Activated T-cell treated with anti-CD3 and anti-CD28 coated beads, Interleukin-2, amount 50 U/mL, for 72 hours (primary cell): Measurements from ENCODE around the gene ATRNL1. TPM values are rescaled to one million over a fixed set of nuclear protein-coding genes. Genes with fewer than 3 reads are reported as not detected.

Experiments
- ATAC-seq, 2 donors: fragments of 150-1000 bp; cut with Tn5 transposase; replicated peaks in 1 of 2; 2 replicates each; pipeline ENCODE4 v1.10.0; 2021; ENCODE audit warnings: moderate library complexity in 2 of 2, mild to moderate bottlenecking in 1 of 2
- DNase-seq, 2 donors: peaks; one replicate each; pipeline ENCODE4 v3.0.0; 2021 to 2022; ENCODE audit warnings: mixed read lengths in 1 of 2
- H3K27ac Mint-ChIP-seq: one replicate; pipeline ENCODE4 v1.8.0; 2022; ENCODE audit warnings: mild to moderate bottlenecking, moderate library complexity, mixed read lengths
- H3K27me3 Mint-ChIP-seq: one replicate; pipeline ENCODE4 v1.8.0; 2022; ENCODE audit warnings: low read depth, mixed read lengths
- H3K36me3 Mint-ChIP-seq, 2 donors: one replicate each; pipeline ENCODE4 v1.8.0; 2022; ENCODE audit warnings: mixed read lengths in 2 of 2, mild to moderate bottlenecking in 1 of 2; ENCODE audit not compliant: insufficient read depth in 2 of 2
- H3K4me1 Mint-ChIP-seq: one replicate; pipeline ENCODE4 v1.8.0; 2022; ENCODE audit warnings: low read depth, mixed read lengths
- H3K4me3 Mint-ChIP-seq, 2 donors: one replicate each; pipeline ENCODE4 v1.8.0; 2022; ENCODE audit warnings: mild to moderate bottlenecking in 2 of 2, mixed read lengths in 2 of 2, moderate library complexity in 2 of 2
- H3K9me3 Mint-ChIP-seq, 2 donors: one replicate each; pipeline ENCODE4 v1.8.0; 2022; ENCODE audit warnings: mixed read lengths in 2 of 2
- total RNA-seq, 2 donors: library from RNA; stranded (reverse); gene quantifications; one replicate each; pipeline ENCODE4 v1.2.3, GENCODE V29; 2022

ATRNL1 gene
- total RNA-seq, 2 donors from 2014 or later: 0.23 to 0.94 TPM

- H3K27me3 Mint-ChIP-seq: no peaks in the 10 kb centered on the region
- no peak overlapping the region for H3K27ac Mint-ChIP-seq
- no peak for ATAC-seq
- DNase-seq: no peak
- H3K9me3 Mint-ChIP-seq: no peaks in the 10 kb centered on the region
- no peaks in the 10 kb centered on the region for H3K4me1 Mint-ChIP-seq
- H3K4me3 Mint-ChIP-seq: no peak overlapping the region
- no peaks in the 10 kb centered on the region for H3K36me3 Mint-ChIP-seq
Measured at GRCh38 chr10:115903845-115904244, 810.7 kb downstream of the ATRNL1 start.

GRCh38 chr10:115909037-115909436 lies 815.9 kb downstream of the ATRNL1 start:
- DNase-seq (no peak), ATAC-seq (no peak)
- H3K27ac Mint-ChIP-seq: no peak overlapping the region

GRCh38 chr10:115909962-115910731 lies 817.0 kb downstream of the ATRNL1 start:
- Mint-ChIP-seq H3K27ac (no peak overlapping the region), H3K36me3 (no peaks in the 10 kb centered on the region), H3K4me1 (no peaks in the 10 kb centered on the region), H3K4me3 (no peak overlapping the region), H3K9me3 (peaks cover 5 to 6% of the 10 kb centered on the region in 2 donors), H3K27me3 (no peaks in the 10 kb centered on the region)
- ATAC-seq: no peak
- no peak for DNase-seq

More at GRCh38 chr10:115909037-115909436, 815.9 kb downstream of the ATRNL1 start:
- Mint-ChIP-seq H3K9me3 (peaks cover 4 to 5% of the 10 kb centered on the region in 2 donors), H3K27me3 (no peaks in the 10 kb centered on the region), H3K4me3 (no peak overlapping the region), H3K4me1 (no peaks in the 10 kb centered on the region), H3K36me3 (no peaks in the 10 kb centered on the region)

- Mint-ChIP-seq H3K4me3 (no peak overlapping the region), H3K36me3 (no peaks in the 10 kb centered on the region), H3K9me3 (peaks cover 5 to 8% of the 10 kb centered on the region in 2 donors), H3K27ac (no peak overlapping the region), H3K27me3 (no peaks in the 10 kb centered on the region), H3K4me1 (no peaks in the 10 kb centered on the region)
- ATAC-seq (no peak), DNase-seq (no peak)
Measured at GRCh38 chr10:115914475-115914874, 821.3 kb downstream of the ATRNL1 start.

- no peak for ATAC-seq
- no peaks in the 10 kb centered on the region for H3K4me1 Mint-ChIP-seq
- no peak overlapping the region for H3K4me3 Mint-ChIP-seq
- no peaks in the 10 kb centered on the region for H3K27me3 Mint-ChIP-seq
- H3K36me3 Mint-ChIP-seq: no peaks in the 10 kb centered on the region
- no peak overlapping the region for H3K27ac Mint-ChIP-seq
- DNase-seq: no peak
- H3K9me3 Mint-ChIP-seq: peaks cover 7 to 12% of the 10 kb centered on the region in 2 donors
Measured at GRCh38 chr10:115915429-115915828, 822.3 kb downstream of the ATRNL1 start.

- no peak for DNase-seq
- Mint-ChIP-seq H3K4me3 (no peak overlapping the region), H3K36me3 (no peaks in the 10 kb centered on the region), H3K27ac (no peak overlapping the region), H3K4me1 (no peaks in the 10 kb centered on the region), H3K9me3 (peaks cover 3 to 9% of the 10 kb centered on the region in 2 donors), H3K27me3 (no peaks in the 10 kb centered on the region)
- no peak for ATAC-seq
Measured at GRCh38 chr10:115918812-115919211, 825.6 kb downstream of the ATRNL1 start.

- Mint-ChIP-seq H3K4me1 (no peaks in the 10 kb centered on the region), H3K9me3 (peaks cover 12 to 13% of the 10 kb centered on the region in 2 donors), H3K27me3 (no peaks in the 10 kb centered on the region), H3K36me3 (no peaks in the 10 kb centered on the region), H3K4me3 (no peak overlapping the region), H3K27ac (no peak overlapping the region)
- ATAC-seq (no peak), DNase-seq (no peak)
Measured at GRCh38 chr10:115921795-115922194, 828.6 kb downstream of the ATRNL1 start.

- Mint-ChIP-seq H3K27ac (no peak overlapping the region), H3K36me3 (no peaks in the 10 kb centered on the region), H3K4me1 (no peaks in the 10 kb centered on the region), H3K27me3 (no peaks in the 10 kb centered on the region), H3K4me3 (no peak overlapping the region), H3K9me3 (peaks cover 0 to 5% of the 10 kb centered on the region in 2 donors)
- ATAC-seq (no peak), DNase-seq (no peak)
Measured at GRCh38 chr10:115931309-115931708, 838.1 kb downstream of the ATRNL1 start.

GRCh38 chr10:115932099-115932498 lies 838.9 kb downstream of the ATRNL1 start:
- ATAC-seq (no peak), DNase-seq (no peak)
- H3K27me3 Mint-ChIP-seq: no peaks in the 10 kb centered on the region
- H3K9me3 Mint-ChIP-seq: peaks cover 1 to 7% of the 10 kb centered on the region in 2 donors
- H3K36me3 Mint-ChIP-seq: no peaks in the 10 kb centered on the region
- no peaks in the 10 kb centered on the region for H3K4me1 Mint-ChIP-seq
- H3K4me3 Mint-ChIP-seq: no peak overlapping the region
- H3K27ac Mint-ChIP-seq: no peak overlapping the region

GRCh38 chr10:115933098-115933497 lies 839.9 kb downstream of the ATRNL1 start:
- Mint-ChIP-seq H3K9me3 (peaks cover 1 to 9% of the 10 kb centered on the region in 2 donors), H3K4me3 (no peak overlapping the region), H3K27ac (no peak overlapping the region), H3K4me1 (no peaks in the 10 kb centered on the region), H3K36me3 (no peaks in the 10 kb centered on the region), H3K27me3 (no peaks in the 10 kb centered on the region)
- DNase-seq: no peak
- ATAC-seq: no peak

GRCh38 chr10:115935731-115936130 lies 842.6 kb downstream of the ATRNL1 start:
- Mint-ChIP-seq H3K27me3 (no peaks in the 10 kb centered on the region), H3K36me3 (no peaks in the 10 kb centered on the region)

GRCh38 chr10:115936926-115937767 lies 844.0 kb downstream of the ATRNL1 start:
- H3K36me3 Mint-ChIP-seq: no peaks in the 10 kb centered on the region
- no peaks in the 10 kb centered on the region for H3K4me1 Mint-ChIP-seq
- DNase-seq: no peak
- ATAC-seq: no peak
- H3K4me3 Mint-ChIP-seq: no peak overlapping the region
- no peak overlapping the region for H3K27ac Mint-ChIP-seq
- peaks cover 1 to 13% of the 10 kb centered on the region in 2 donors for H3K9me3 Mint-ChIP-seq
- H3K27me3 Mint-ChIP-seq: no peaks in the 10 kb centered on the region

More at GRCh38 chr10:115935731-115936130, 842.6 kb downstream of the ATRNL1 start:
- no peak for ATAC-seq
- H3K27ac Mint-ChIP-seq: no peak overlapping the region
- H3K4me3 Mint-ChIP-seq: no peak overlapping the region
- no peak for DNase-seq
- peaks cover 1 to 11% of the 10 kb centered on the region in 2 donors for H3K9me3 Mint-ChIP-seq
- H3K4me1 Mint-ChIP-seq: no peaks in the 10 kb centered on the region

- Mint-ChIP-seq H3K9me3 (peaks cover 1 to 16% of the 10 kb centered on the region in 2 donors), H3K36me3 (no peaks in the 10 kb centered on the region), H3K4me3 (no peak overlapping the region), H3K4me1 (no peaks in the 10 kb centered on the region), H3K27me3 (no peaks in the 10 kb centered on the region), H3K27ac (no peak overlapping the region)
- DNase-seq (no peak), ATAC-seq (no peak)
Measured at GRCh38 chr10:115937768-115938056, 844.5 kb downstream of the ATRNL1 start.
